Tibial nerve (tissue), 4 donors: ENCODE results near the gene TEF.

Experiments
- CTCF ChIP-seq, 5 experiments: fragments of 200-600 bp in 3 of 5; fragments of 450-650 bp in 2 of 5; sonication (generic) in 3 of 5; IDR thresholded peaks; one replicate each; pipeline ENCODE4 v1.5.1; 2016 to 2019; ENCODE audit warnings: antibody characterized with exemption in 5 of 5, mild to moderate bottlenecking in 3 of 5, moderate library complexity in 2 of 5
- EP300 ChIP-seq, 2 donors: sonication (generic); formaldehyde crosslinking; IDR thresholded peaks; one replicate each; pipeline ENCODE4 v1.6.1; 2017; ENCODE audit warnings: antibody characterized with exemption in 2 of 2, mild to moderate bottlenecking in 1 of 2
- POLR2A ChIP-seq, 2 donors: fragments of 450-650 bp; IDR thresholded peaks; one replicate each; pipeline ENCODE4 v1.6.1; 2017; ENCODE audit warnings: antibody characterized with exemption in 2 of 2, mild to moderate bottlenecking in 2 of 2, moderate library complexity in 2 of 2

GRCh38 chr22:41357191-41357590 is 24.6 kb upstream of the TEF start:
- TF ChIP-seq CTCF (IDR thresholded peaks at IDR 0.05) = no peak
- TF ChIP-seq POLR2A (IDR thresholded peaks at IDR 0.05) = no peak
- no peak for TF ChIP-seq EP300 (IDR thresholded peaks at IDR 0.05)
